ENCODE results near the gene JAG1. TPM values are rescaled to one million over a fixed set of nuclear protein-coding genes. Genes with fewer than 3 reads are reported as not detected.

Gene JAG1
- total RNA-seq, 1 donor from 2014 or later = 70.3 TPM

GRCh38 chr20:10699489-10699888 lies 25.7 kb upstream of the JAG1 start:
- no peak overlapping the region for H3K4me3 Mint-ChIP-seq
- no peak for DNase-seq (ENCODE audit: low read depth, low spot score)
- H3K27ac Mint-ChIP-seq (ENCODE audit: unreplicated experiment) = no peak overlapping the region
- no peaks in the 10 kb centered on the region for H3K4me1 Mint-ChIP-seq
- no peak for TF ChIP-seq CTCF (conservative IDR thresholded peaks at IDR 0.05)
- peaks cover 2% of the 10 kb centered on the region for H3K36me3 Mint-ChIP-seq (ENCODE audit: low read depth)
- peaks cover 12% of the 10 kb centered on the region for H3K9me3 Mint-ChIP-seq
- H3K27me3 Mint-ChIP-seq (ENCODE audit: low read depth) = no peaks in the 10 kb centered on the region

GRCh38 chr20:10696650-10697049 lies 22.9 kb upstream of the JAG1 start:
- Mint-ChIP-seq H3K4me3 (no peak overlapping the region), H3K36me3 (ENCODE audit: low read depth) (no peaks in the 10 kb centered on the region), H3K27me3 (ENCODE audit: low read depth) (no peaks in the 10 kb centered on the region), H3K4me1 (peaks cover 5% of the 10 kb centered on the region), H3K9me3 (peaks cover 5% of the 10 kb centered on the region), H3K27ac (ENCODE audit: unreplicated experiment) (no peak overlapping the region)
- TF ChIP-seq CTCF (conservative IDR thresholded peaks at IDR 0.05) = peak; percentile 57
- DNase-seq (ENCODE audit: low read depth, low spot score) = peak; percentile 9

- Mint-ChIP-seq H3K9me3 (peaks cover 3% of the 10 kb centered on the region), H3K27ac (ENCODE audit: unreplicated experiment) (no peak overlapping the region), H3K4me3 (no peak overlapping the region), H3K27me3 (ENCODE audit: low read depth) (no peaks in the 10 kb centered on the region), H3K4me1 (peaks cover 40% of the 10 kb centered on the region), H3K36me3 (ENCODE audit: low read depth) (peaks cover 2% of the 10 kb centered on the region)
- no peak for TF ChIP-seq CTCF (conservative IDR thresholded peaks at IDR 0.05)
- no peak for DNase-seq (ENCODE audit: low read depth, low spot score)
These were observed 15.6 kb upstream of the JAG1 start for GRCh38 chr20:10689385-10689784.

GRCh38 chr20:10687895-10688294 lies 14.1 kb upstream of the JAG1 start:
- Mint-ChIP-seq H3K4me3 (no peak overlapping the region), H3K36me3 (ENCODE audit: low read depth) (peaks cover 2% of the 10 kb centered on the region), H3K4me1 (peaks cover 40% of the 10 kb centered on the region), H3K9me3 (peaks cover 3% of the 10 kb centered on the region), H3K27ac (ENCODE audit: unreplicated experiment) (no peak overlapping the region), H3K27me3 (ENCODE audit: low read depth) (no peaks in the 10 kb centered on the region)
- DNase-seq (ENCODE audit: low read depth, low spot score) = no peak
- TF ChIP-seq CTCF (conservative IDR thresholded peaks at IDR 0.05) = no peak

GRCh38 chr20:10686356-10687133 lies 12.7 kb upstream of the JAG1 start:
- Mint-ChIP-seq H3K9me3 (peaks cover 3% of the 10 kb centered on the region), H3K4me1 (peaks cover 35% of the 10 kb centered on the region), H3K27me3 (ENCODE audit: low read depth) (no peaks in the 10 kb centered on the region), H3K27ac (ENCODE audit: unreplicated experiment) (peak overlapping the region; percentile 37), H3K36me3 (ENCODE audit: low read depth) (peaks cover 2% of the 10 kb centered on the region), H3K4me3 (no peak overlapping the region)
- no peak for DNase-seq (ENCODE audit: low read depth, low spot score)
- no peak for TF ChIP-seq CTCF (conservative IDR thresholded peaks at IDR 0.05)

Measured in neural crest cell (in vitro differentiated cells).